ENCODE measurements around the gene NR2C2.

DNA sequence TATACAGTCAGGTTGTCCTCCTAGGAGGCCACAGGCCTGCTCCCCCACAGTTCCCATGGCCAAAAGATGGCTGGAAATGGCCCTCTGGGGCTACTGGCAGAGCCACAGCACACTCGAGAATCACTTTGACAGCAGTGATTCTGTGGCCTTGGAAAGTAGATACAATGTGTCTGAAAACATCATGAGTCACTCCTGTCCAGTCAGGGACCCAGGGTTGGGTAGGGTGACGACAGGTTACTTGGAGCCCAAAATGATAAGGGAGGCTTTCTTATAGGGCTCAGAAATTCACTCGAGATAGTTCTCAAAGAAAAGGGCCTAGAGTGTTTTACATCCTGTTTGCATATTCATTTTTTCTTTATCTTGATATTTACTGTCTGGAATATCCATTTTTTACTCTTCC, 93.5 kb downstream of the NR2C2 start:
- TF ChIP-seq, protein P1, sequence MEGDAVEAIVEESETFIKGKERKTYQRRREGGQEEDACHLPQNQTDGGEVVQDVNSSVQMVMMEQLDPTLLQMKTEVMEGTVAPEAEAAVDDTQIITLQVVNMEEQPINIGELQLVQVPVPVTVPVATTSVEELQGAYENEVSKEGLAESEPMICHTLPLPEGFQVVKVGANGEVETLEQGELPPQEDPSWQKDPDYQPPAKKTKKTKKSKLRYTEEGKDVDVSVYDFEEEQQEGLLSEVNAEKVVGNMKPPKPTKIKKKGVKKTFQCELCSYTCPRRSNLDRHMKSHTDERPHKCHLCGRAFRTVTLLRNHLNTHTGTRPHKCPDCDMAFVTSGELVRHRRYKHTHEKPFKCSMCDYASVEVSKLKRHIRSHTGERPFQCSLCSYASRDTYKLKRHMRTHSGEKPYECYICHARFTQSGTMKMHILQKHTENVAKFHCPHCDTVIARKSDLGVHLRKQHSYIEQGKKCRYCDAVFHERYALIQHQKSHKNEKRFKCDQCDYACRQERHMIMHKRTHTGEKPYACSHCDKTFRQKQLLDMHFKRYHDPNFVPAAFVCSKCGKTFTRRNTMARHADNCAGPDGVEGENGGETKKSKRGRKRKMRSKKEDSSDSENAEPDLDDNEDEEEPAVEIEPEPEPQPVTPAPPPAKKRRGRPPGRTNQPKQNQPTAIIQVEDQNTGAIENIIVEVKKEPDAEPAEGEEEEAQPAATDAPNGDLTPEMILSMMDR (conservative IDR thresholded peaks at IDR 0.05; ENCODE audit: low read length) = no peak
- no peak for TF ChIP-seq EZH2phosphoT487 (IDR thresholded peaks at IDR 0.05; ENCODE audit: borderline replicate concordance, low read depth, low read length)

Data from OCI-LY7 (cell line).